ENCODE measurements around the gene DPF3. TPM values are rescaled to one million over a fixed set of nuclear protein-coding genes. Genes with fewer than 3 reads are reported as not detected.

DPF3 gene
- total RNA-seq, 3 donors from 2014 or later (not counting 1 experiment from before 2014, with no cell fraction given) = 1.4 to 1.8 (median 1.4) TPM

GRCh38 chr14:72701237-72701565, 192.7 kb downstream of the DPF3 start:
- Mint-ChIP-seq H3K9me3 (no peaks in the 10 kb centered on the region), H3K27ac (no peak overlapping the region), H3K4me1 (peaks cover 0 to 20% of the 10 kb centered on the region in 2 donors), H3K36me3 (no peaks in the 10 kb centered on the region), H3K27me3 (ENCODE audit: low read depth in 2 of 2) (peaks cover 7 to 18% of the 10 kb centered on the region in 2 donors), H3K4me3 (no peak overlapping the region)
- WGBS (ENCODE audit: insufficient coverage) = 81% methylated on average over 7 of the region's 7 CpGs
- no peak for ATAC-seq
- intact Hi-C loops (cut with micrococcal nuclease) = no loop called here
- Histone ChIP-seq H3K36me3 (ENCODE audit: control insufficient read depth, insufficient read depth, low read length) (no peaks in the 10 kb centered on the region), H3K4me1 (ENCODE audit: control insufficient read depth, insufficient read depth, low read length) (no peaks in the 10 kb centered on the region), H3K4me3 (ENCODE audit: low read length) (no peak overlapping the region), H3K9me3 (ENCODE audit: control insufficient read depth, insufficient read depth, low read length) (no peaks in the 10 kb centered on the region), H3K27me3 (ENCODE audit: control insufficient read depth, insufficient read depth, low read length) (no peaks in the 10 kb centered on the region), H3K27ac (ENCODE audit: low read length) (no peak overlapping the region)
- no peak for DNase-seq
- TF ChIP-seq CTCF (IDR thresholded peaks at IDR 0.05) = no peak

GRCh38 chr14:72700338-72701236, 193.3 kb downstream of the DPF3 start:
- intact Hi-C loops (cut with micrococcal nuclease) = no loop called here
- H3K36me3 Mint-ChIP-seq = no peaks in the 10 kb centered on the region

GRCh38 chr14:72699852-72700257, 194.0 kb downstream of the DPF3 start:
- peaks cover 6 to 15% of the 10 kb centered on the region in 2 donors for H3K27me3 Mint-ChIP-seq (ENCODE audit: low read depth in 2 of 2)

More at GRCh38 chr14:72700338-72701236, 193.3 kb downstream of the DPF3 start:
- Histone ChIP-seq H3K4me1 (ENCODE audit: control insufficient read depth, insufficient read depth, low read length) (no peaks in the 10 kb centered on the region), H3K4me3 (ENCODE audit: low read length) (no peak overlapping the region), H3K27me3 (ENCODE audit: control insufficient read depth, insufficient read depth, low read length) (no peaks in the 10 kb centered on the region), H3K9me3 (ENCODE audit: control insufficient read depth, insufficient read depth, low read length) (no peaks in the 10 kb centered on the region), H3K36me3 (ENCODE audit: control insufficient read depth, insufficient read depth, low read length) (no peaks in the 10 kb centered on the region), H3K27ac (ENCODE audit: low read length) (no peak overlapping the region)
- Mint-ChIP-seq H3K9me3 (no peaks in the 10 kb centered on the region), H3K27me3 (ENCODE audit: low read depth in 2 of 2) (peaks cover 7 to 17% of the 10 kb centered on the region in 2 donors), H3K27ac (no peak overlapping the region), H3K4me1 (peaks cover 0 to 20% of the 10 kb centered on the region in 2 donors), H3K4me3 (no peak overlapping the region)
- 94% methylated on average over 12 of the region's 12 CpGs for WGBS (ENCODE audit: insufficient coverage)
- ATAC-seq (no peak), DNase-seq (no peak)
- TF ChIP-seq CTCF (IDR thresholded peaks at IDR 0.05) = no peak

More at GRCh38 chr14:72699852-72700257, 194.0 kb downstream of the DPF3 start:
- H3K27me3 ChIP-seq (ENCODE audit: control insufficient read depth, insufficient read depth, low read length) = no peaks in the 10 kb centered on the region
- H3K36me3 ChIP-seq (ENCODE audit: control insufficient read depth, insufficient read depth, low read length) = no peaks in the 10 kb centered on the region
- intact Hi-C loops (cut with micrococcal nuclease) = no loop called here
- ATAC-seq (no peak), DNase-seq (no peak)
- WGBS (ENCODE audit: insufficient coverage) = 35% methylated on average over 3 of the region's 3 CpGs
- no peak overlapping the region for H3K4me3 ChIP-seq (ENCODE audit: low read length)
- H3K9me3 Mint-ChIP-seq = no peaks in the 10 kb centered on the region
- no peaks in the 10 kb centered on the region for H3K36me3 Mint-ChIP-seq
- peaks cover 0 to 18% of the 10 kb centered on the region in 2 donors for H3K4me1 Mint-ChIP-seq
- no peak overlapping the region for H3K4me3 Mint-ChIP-seq
- no peak for TF ChIP-seq CTCF (IDR thresholded peaks at IDR 0.05)
- no peaks in the 10 kb centered on the region for H3K9me3 ChIP-seq (ENCODE audit: control insufficient read depth, insufficient read depth, low read length)
- H3K27ac Mint-ChIP-seq = no peak overlapping the region
- no peaks in the 10 kb centered on the region for H3K4me1 ChIP-seq (ENCODE audit: control insufficient read depth, insufficient read depth, low read length)
- H3K27ac ChIP-seq (ENCODE audit: low read length) = no peak overlapping the region
